PFSK-1 (cell line): Measurements from ENCODE around the gene EIPR1.

ENCODE experiments used
- FOXP2 ChIP-seq: optimal IDR thresholded peaks from 2 replicates; pipeline ENCODE3; 2011; ENCODE audit warnings: borderline replicate concordance, control low read depth, inconsistent platforms; ENCODE audit not compliant: insufficient read depth; ENCODE audit errors: extremely low read length, extremely low read depth
- POLR2AphosphoS5 ChIP-seq: IDR thresholded peaks from 2 replicates; pipeline ENCODE4 v1.6.1; 2012; ENCODE audit warnings: low read depth, mild to moderate bottlenecking, control low read depth, low read length, moderate library complexity
- SIN3A ChIP-seq: IDR thresholded peaks from 2 replicates; pipeline ENCODE4 v1.6.1; 2012; ENCODE audit warnings: mild to moderate bottlenecking, low read length, moderate library complexity, borderline replicate concordance; ENCODE audit not compliant: insufficient read depth
- TAF1 ChIP-seq: IDR thresholded peaks from 2 replicates; pipeline ENCODE4 v1.6.1; 2012; ENCODE audit warnings: low read length, control low read depth, borderline replicate concordance; ENCODE audit not compliant: insufficient read depth
- TF ChIP-seq, protein P1 (sequence below), 2 experiments: IDR thresholded peaks; 2 replicates each; pipeline versions ENCODE4 v1.6.1 to v1.8.0; 2011 to 2012; ENCODE audit warnings: low read depth in 2 of 2, low read length in 2 of 2, control low read depth in 1 of 2, inconsistent platforms in 1 of 2, mild to moderate bottlenecking in 1 of 2, moderate library complexity in 1 of 2; ENCODE audit not compliant: insufficient read depth in 1 of 2

DNA sequence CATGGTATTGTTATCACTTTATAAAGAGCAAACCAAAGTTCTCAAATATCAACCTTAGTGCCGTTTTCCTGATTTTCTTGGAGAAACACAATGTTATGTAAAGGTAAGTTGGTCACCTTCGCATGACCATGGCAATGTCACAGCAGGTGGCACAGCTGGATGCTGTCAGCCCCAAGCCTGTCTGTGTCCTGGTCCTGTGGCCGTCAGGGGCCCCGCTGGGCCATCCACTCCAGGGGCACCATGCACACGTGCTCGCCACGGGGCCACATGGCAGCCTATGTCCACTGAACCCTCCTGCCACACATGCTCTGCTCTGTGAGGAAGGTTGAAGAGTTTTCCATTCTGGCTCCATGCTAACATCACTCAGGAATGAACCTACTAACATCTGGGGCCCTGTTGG lies 85.9 kb downstream of the EIPR1 start:
- no peak for TF ChIP-seq FOXP2
- TF ChIP-seq SIN3A: no peak
- TF ChIP-seq, protein P1, sequence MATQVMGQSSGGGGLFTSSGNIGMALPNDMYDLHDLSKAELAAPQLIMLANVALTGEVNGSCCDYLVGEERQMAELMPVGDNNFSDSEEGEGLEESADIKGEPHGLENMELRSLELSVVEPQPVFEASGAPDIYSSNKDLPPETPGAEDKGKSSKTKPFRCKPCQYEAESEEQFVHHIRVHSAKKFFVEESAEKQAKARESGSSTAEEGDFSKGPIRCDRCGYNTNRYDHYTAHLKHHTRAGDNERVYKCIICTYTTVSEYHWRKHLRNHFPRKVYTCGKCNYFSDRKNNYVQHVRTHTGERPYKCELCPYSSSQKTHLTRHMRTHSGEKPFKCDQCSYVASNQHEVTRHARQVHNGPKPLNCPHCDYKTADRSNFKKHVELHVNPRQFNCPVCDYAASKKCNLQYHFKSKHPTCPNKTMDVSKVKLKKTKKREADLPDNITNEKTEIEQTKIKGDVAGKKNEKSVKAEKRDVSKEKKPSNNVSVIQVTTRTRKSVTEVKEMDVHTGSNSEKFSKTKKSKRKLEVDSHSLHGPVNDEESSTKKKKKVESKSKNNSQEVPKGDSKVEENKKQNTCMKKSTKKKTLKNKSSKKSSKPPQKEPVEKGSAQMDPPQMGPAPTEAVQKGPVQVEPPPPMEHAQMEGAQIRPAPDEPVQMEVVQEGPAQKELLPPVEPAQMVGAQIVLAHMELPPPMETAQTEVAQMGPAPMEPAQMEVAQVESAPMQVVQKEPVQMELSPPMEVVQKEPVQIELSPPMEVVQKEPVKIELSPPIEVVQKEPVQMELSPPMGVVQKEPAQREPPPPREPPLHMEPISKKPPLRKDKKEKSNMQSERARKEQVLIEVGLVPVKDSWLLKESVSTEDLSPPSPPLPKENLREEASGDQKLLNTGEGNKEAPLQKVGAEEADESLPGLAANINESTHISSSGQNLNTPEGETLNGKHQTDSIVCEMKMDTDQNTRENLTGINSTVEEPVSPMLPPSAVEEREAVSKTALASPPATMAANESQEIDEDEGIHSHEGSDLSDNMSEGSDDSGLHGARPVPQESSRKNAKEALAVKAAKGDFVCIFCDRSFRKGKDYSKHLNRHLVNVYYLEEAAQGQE (IDR thresholded peaks at IDR 0.05; ENCODE audit: insufficient read depth in 1 of 2, low read depth in 2 of 2, low read length in 2 of 2): no peak
- TF ChIP-seq POLR2AphosphoS5: no peak
- TF ChIP-seq TAF1: no peak
